ENCODE results near the gene RFFL. TPM values are rescaled to one million over a fixed set of nuclear protein-coding genes. Genes with fewer than 3 reads are reported as not detected.

Gene RFFL
- total RNA-seq, 1 donor from 2014 or later = 19.9 TPM

DNA sequence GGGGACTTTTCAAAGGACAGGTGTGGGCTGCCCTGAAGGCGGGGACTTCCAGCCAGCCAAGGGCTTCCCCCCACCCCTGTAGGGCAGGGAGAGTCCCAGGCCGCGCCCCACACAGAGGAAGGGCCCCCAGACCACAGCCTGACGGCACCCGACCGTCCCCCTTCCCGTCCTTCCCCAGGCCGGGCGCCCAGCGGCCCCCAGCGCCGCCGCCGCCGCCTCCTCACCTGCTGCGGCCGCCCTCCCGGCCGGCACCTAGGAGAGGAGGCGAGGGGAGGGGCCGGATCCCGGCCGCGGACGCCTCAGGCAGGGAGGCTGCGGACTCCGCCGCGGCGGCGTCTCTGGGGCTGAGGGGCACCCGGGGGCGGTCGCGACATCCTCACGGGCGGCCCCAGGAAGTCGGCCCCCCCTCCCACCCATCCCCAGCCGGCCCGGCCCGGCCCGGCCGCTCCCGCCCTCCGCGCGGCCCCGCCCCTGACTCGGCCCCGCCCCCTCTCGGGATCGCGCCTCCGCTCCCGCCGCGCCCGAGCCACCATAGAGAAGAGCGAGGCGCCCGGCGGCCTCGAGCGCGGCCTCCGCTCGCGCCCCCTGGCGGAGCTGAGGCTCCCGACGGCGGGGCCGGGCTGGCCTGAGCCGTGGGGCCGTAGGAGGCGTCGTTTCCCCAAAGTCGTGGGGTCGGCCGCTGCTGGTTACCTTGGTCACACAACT is 25.5 kb upstream of the RFFL start:
- TF ChIP-seq, protein P1, sequence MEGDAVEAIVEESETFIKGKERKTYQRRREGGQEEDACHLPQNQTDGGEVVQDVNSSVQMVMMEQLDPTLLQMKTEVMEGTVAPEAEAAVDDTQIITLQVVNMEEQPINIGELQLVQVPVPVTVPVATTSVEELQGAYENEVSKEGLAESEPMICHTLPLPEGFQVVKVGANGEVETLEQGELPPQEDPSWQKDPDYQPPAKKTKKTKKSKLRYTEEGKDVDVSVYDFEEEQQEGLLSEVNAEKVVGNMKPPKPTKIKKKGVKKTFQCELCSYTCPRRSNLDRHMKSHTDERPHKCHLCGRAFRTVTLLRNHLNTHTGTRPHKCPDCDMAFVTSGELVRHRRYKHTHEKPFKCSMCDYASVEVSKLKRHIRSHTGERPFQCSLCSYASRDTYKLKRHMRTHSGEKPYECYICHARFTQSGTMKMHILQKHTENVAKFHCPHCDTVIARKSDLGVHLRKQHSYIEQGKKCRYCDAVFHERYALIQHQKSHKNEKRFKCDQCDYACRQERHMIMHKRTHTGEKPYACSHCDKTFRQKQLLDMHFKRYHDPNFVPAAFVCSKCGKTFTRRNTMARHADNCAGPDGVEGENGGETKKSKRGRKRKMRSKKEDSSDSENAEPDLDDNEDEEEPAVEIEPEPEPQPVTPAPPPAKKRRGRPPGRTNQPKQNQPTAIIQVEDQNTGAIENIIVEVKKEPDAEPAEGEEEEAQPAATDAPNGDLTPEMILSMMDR (conservative IDR thresholded peaks at IDR 0.05) = peak; percentile 89
- Mint-ChIP-seq H3K27ac (peak overlapping the region; percentile 98), H3K9me3 (no peaks in the 10 kb centered on the region), H3K36me3 (no peaks in the 10 kb centered on the region), H3K4me1 (ENCODE audit: unreplicated experiment) (peaks cover 17% of the 10 kb centered on the region), H3K27me3 (no peaks in the 10 kb centered on the region), H3K4me3 (peak overlapping the region; percentile 93)
- peak; percentile 91 for DNase-seq (ENCODE audit: extremely low spot score, unreplicated experiment)

DNA sequence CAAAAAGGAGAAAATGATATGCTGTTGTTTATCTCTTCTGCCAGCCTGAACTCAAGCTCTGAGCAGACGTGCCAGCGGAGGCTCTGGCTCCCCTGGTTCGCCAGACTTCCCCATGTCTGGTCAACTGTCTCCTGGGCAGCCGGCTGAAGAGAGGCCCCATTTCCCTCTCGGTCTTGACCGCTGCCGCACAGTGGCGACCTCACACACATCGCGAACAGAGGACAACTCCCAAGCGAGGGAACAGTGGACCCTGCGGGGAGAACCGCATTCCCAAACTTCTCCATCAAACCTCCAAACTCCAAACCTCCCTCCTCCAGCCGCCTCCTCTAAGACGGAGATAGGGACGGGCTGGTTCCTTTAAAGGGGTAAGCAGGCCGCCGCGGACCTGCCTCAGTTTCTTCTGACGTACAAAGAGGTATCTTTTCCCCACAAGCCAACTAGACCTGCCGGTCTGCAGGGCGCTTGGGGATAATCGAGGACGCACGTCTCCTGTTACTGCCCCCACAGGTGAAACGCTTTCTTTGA is 24.9 kb upstream of the RFFL start:
- TF ChIP-seq, protein P1 (conservative IDR thresholded peaks at IDR 0.05) = no peak
- peak overlapping the region; percentile 93 for H3K4me3 Mint-ChIP-seq
- H3K4me1 Mint-ChIP-seq (ENCODE audit: unreplicated experiment) = peaks cover 17% of the 10 kb centered on the region
- no peak for DNase-seq (ENCODE audit: extremely low spot score, unreplicated experiment)
- no peaks in the 10 kb centered on the region for H3K27me3 Mint-ChIP-seq
- no peaks in the 10 kb centered on the region for H3K9me3 Mint-ChIP-seq
- peak overlapping the region; percentile 98 for H3K27ac Mint-ChIP-seq
- no peaks in the 10 kb centered on the region for H3K36me3 Mint-ChIP-seq

DNA sequence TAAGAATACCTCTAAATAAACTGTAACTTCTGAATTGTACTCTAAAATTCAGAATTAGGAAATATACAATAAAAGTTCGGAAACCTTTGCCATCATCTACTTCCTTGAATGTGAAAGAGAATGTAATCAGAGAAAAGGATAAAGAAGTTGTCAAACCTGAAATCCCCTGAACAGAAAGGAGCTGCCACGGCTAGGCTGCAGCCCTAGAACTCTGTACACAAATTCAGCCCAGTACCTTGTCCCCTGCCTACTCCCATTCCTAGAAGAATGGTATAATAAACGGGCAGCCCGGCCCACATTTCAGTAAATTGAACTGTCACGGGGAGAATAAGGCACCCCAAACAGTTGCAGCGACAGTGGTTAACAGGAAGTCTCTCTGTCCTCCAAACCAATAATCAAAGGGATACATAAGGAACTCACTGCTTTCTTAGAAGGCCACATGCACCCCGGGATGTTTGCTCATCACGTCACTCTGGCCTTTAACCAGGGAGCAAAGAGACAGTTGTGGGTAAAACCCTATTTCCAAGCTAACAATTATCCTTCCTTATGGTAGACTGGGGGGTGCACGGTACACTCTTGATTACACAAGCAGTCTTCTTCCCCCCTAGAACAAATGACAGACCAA is 24.3 kb upstream of the RFFL start:
- Mint-ChIP-seq H3K27me3 (no peaks in the 10 kb centered on the region), H3K4me3 (peak overlapping the region; percentile 93), H3K27ac (peak overlapping the region; percentile 98), H3K9me3 (no peaks in the 10 kb centered on the region), H3K4me1 (ENCODE audit: unreplicated experiment) (peaks cover 17% of the 10 kb centered on the region), H3K36me3 (no peaks in the 10 kb centered on the region)
- no peak for DNase-seq (ENCODE audit: extremely low spot score, unreplicated experiment)
- TF ChIP-seq, protein P1 (conservative IDR thresholded peaks at IDR 0.05) = no peak

DNA sequence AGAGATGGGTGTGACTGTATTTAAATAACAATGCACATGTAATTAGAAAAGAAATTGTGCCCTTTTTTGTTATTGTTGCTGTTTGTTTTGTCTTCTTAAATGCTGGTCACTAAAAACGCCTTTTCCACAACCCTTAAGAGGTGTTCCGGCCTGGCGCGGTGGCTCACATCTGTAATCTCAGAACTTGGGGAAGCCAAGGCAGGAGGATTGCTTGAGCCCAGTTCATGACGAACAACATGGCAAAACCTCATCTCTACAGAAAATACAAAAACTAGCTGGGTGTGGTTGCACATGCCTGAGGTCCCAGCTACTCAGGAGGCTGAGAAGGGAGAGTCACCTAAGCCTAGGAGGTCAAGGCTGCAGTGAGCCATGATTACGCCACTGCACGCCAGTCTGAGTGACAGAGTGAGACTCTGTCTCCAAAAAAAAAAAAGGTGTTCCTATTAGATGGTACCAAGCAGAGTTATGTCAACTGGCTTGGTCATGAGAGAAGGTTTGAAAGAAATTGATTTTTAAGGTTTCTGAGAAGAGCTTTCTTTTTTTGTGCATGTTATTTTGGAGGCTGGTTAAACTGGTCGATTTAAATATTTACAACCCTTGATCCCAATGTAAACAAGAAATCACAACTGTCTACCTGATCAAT is 23.5 kb upstream of the RFFL start:
- TF ChIP-seq, protein P1 (conservative IDR thresholded peaks at IDR 0.05) = no peak
- Mint-ChIP-seq H3K4me3 (peak overlapping the region; percentile 93), H3K27ac (peak overlapping the region; percentile 98), H3K27me3 (no peaks in the 10 kb centered on the region), H3K9me3 (no peaks in the 10 kb centered on the region), H3K36me3 (no peaks in the 10 kb centered on the region), H3K4me1 (ENCODE audit: unreplicated experiment) (peaks cover 17% of the 10 kb centered on the region)
- DNase-seq (ENCODE audit: extremely low spot score, unreplicated experiment) = no peak

DNA sequence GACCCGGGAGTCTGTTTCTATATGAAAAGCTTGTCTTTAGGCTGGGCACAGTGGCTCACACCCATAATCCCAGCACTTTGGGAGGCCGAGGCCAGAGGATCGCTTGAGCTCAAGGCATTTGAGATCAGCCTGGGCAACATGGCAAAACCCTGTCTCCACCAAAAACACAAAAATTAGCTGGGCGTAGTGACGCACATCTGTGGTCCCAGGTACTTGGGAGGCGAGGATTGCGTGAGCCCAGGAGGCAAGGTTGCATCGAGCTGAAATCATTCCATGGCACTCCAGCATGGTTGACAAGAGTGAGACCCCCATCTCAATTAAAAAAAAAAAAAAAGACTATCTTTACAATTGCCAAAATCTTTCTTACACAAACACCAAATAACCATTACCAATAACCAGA is 22.7 kb upstream of the RFFL start:
- H3K27me3 Mint-ChIP-seq = no peaks in the 10 kb centered on the region
- H3K36me3 Mint-ChIP-seq = no peaks in the 10 kb centered on the region
- TF ChIP-seq, protein P1 (conservative IDR thresholded peaks at IDR 0.05) = no peak
- H3K9me3 Mint-ChIP-seq = no peaks in the 10 kb centered on the region
- peak overlapping the region; percentile 93 for H3K4me3 Mint-ChIP-seq
- no peak for DNase-seq (ENCODE audit: extremely low spot score, unreplicated experiment)
- peak overlapping the region; percentile 98 for H3K27ac Mint-ChIP-seq
- peaks cover 17% of the 10 kb centered on the region for H3K4me1 Mint-ChIP-seq (ENCODE audit: unreplicated experiment)
